Sigmoid colon (tissue), 4 donors: ENCODE results near the gene VWA1.

Experiments
- EP300 ChIP-seq, 4 donors: sonication (generic); formaldehyde crosslinking; IDR thresholded peaks; one replicate each; pipeline ENCODE4 v1.6.1; 2017; ENCODE audit warnings: antibody characterized with exemption in 4 of 4
- POLR2AphosphoS5 ChIP-seq, 4 donors: sonication (generic); formaldehyde crosslinking; IDR thresholded peaks; one replicate each; pipeline ENCODE4 v1.6.1; 2017; ENCODE audit warnings: antibody characterized with exemption in 4 of 4
- TF ChIP-seq, protein P1 (sequence below), 4 experiments: fragments of 450-650 bp in 3 of 4; fragments of 200-600 bp in 1 of 4; IDR thresholded peaks; one replicate each; pipeline ENCODE4 v1.5.1; 2016 to 2019; ENCODE audit warnings: antibody characterized with exemption in 4 of 4, mild to moderate bottlenecking in 3 of 4, moderate library complexity in 2 of 4

- TF ChIP-seq, protein P1, sequence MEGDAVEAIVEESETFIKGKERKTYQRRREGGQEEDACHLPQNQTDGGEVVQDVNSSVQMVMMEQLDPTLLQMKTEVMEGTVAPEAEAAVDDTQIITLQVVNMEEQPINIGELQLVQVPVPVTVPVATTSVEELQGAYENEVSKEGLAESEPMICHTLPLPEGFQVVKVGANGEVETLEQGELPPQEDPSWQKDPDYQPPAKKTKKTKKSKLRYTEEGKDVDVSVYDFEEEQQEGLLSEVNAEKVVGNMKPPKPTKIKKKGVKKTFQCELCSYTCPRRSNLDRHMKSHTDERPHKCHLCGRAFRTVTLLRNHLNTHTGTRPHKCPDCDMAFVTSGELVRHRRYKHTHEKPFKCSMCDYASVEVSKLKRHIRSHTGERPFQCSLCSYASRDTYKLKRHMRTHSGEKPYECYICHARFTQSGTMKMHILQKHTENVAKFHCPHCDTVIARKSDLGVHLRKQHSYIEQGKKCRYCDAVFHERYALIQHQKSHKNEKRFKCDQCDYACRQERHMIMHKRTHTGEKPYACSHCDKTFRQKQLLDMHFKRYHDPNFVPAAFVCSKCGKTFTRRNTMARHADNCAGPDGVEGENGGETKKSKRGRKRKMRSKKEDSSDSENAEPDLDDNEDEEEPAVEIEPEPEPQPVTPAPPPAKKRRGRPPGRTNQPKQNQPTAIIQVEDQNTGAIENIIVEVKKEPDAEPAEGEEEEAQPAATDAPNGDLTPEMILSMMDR (IDR thresholded peaks at IDR 0.05) = no peak
- TF ChIP-seq POLR2AphosphoS5 (IDR thresholded peaks at IDR 0.05) = no peak
- TF ChIP-seq EP300 (IDR thresholded peaks at IDR 0.05) = no peak
These were observed 56.1 kb downstream of the VWA1 start for GRCh38 chr1:1491601-1492000.
